HUES6 (cell line): ENCODE results near the gene PRPF19.

Experiments used
- H3K27ac ChIP-seq: 2 replicates; pipeline ENCODE4 v1.7.0; 2013; ENCODE audit warnings: low read depth, mild to moderate bottlenecking, low read length, inconsistent platforms
- H3K27me3 ChIP-seq: 2 replicates; pipeline ENCODE4 v1.6.1; 2013; ENCODE audit warnings: low read length; ENCODE audit not compliant: control insufficient read depth, insufficient read depth
- H3K36me3 ChIP-seq: 2 replicates; pipeline ENCODE4 v1.6.1; 2013; ENCODE audit warnings: low read length; ENCODE audit not compliant: control insufficient read depth, insufficient read depth
- H3K4me1 ChIP-seq: 2 replicates; pipeline ENCODE4 v1.6.1; 2013; ENCODE audit warnings: low read length; ENCODE audit not compliant: control insufficient read depth, insufficient read depth
- H3K4me3 ChIP-seq: 2 replicates; pipeline ENCODE4 v1.5.1; 2013; ENCODE audit warnings: low read depth, low read length
- H3K9ac ChIP-seq: one replicate; pipeline ENCODE4 v1.6.1; 2013; ENCODE audit warnings: mild to moderate bottlenecking, low read length
- H3K9me3 ChIP-seq: 2 replicates; pipeline ENCODE4 v1.6.1; 2013; ENCODE audit warnings: low read depth, low read length; ENCODE audit not compliant: control insufficient read depth, insufficient read depth

PRPF19 gene

DNA sequence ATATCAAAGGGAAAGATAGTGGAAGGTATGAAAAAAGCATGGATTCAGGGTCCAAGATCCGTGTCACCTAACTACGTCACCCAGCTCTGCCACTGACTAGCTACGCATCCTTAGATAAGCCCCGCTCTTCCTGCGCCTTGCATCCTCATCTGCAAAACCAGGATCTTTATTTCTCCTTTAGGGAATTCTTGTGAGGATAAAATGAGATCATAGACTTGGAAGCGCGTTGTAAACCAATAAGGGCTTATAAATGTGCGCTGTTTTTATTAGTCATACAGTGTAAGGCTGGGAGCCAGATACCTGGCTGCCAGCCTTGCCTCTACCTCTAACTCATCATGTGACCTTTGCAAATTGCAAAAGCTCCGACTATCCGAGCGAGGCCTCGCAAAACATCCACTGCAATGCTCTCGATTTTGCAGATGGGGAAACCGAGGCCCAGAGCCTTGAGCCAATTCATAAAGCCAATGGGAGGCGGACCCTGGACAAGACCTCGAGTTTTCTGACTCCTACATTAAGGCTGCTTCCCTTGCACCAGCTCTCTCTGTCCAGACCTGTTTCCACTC lies 753 bp downstream of the PRPF19 start:
- no peaks in the 10 kb centered on the region for H3K9me3 ChIP-seq
- peak overlapping the region; percentile 92 for H3K9ac ChIP-seq
- peak overlapping the region; percentile 97 for H3K4me3 ChIP-seq
- H3K4me1 ChIP-seq = peaks cover 7% of the 10 kb centered on the region
- peak overlapping the region; percentile 91 for H3K27ac ChIP-seq
- peaks cover 34% of the 10 kb centered on the region for H3K36me3 ChIP-seq
- peaks cover 26% of the 10 kb centered on the region for H3K27me3 ChIP-seq

GRCh38 chr11:60905047-60905446 lies 1.3 kb downstream of the PRPF19 start:
- H3K4me3 ChIP-seq = peak overlapping the region; percentile 97
- H3K9ac ChIP-seq = peak overlapping the region; percentile 92
- H3K9me3 ChIP-seq = no peaks in the 10 kb centered on the region
- peaks cover 7% of the 10 kb centered on the region for H3K4me1 ChIP-seq
- peaks cover 40% of the 10 kb centered on the region for H3K36me3 ChIP-seq
- H3K27ac ChIP-seq = no peak overlapping the region
- peaks cover 22% of the 10 kb centered on the region for H3K27me3 ChIP-seq

DNA sequence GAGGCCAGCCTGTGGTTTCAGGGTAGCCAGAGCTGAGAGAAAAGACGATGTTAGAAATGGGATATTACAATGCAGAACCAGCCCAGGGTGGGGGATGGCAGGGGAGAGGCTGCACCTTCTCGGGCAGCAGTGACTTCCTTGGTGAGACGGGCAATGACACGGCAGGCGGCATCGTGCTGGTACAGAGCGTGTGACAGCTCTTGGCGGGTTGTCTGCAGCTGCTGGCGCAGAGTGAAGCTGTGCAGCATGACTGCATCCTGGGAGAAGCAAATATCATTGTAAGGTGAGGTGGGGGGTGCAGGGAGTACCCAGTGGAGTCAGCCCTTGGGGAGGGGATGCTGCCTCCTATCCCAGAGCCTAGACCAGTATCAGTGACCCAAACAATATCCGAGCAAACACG lies 3.8 kb downstream of the PRPF19 start:
- Histone ChIP-seq H3K9me3 (no peaks in the 10 kb centered on the region), H3K36me3 (peaks cover 63% of the 10 kb centered on the region), H3K4me3 (no peak overlapping the region), H3K27me3 (no peaks in the 10 kb centered on the region), H3K27ac (no peak overlapping the region), H3K4me1 (peaks cover 7% of the 10 kb centered on the region), H3K9ac (no peak overlapping the region)

DNA sequence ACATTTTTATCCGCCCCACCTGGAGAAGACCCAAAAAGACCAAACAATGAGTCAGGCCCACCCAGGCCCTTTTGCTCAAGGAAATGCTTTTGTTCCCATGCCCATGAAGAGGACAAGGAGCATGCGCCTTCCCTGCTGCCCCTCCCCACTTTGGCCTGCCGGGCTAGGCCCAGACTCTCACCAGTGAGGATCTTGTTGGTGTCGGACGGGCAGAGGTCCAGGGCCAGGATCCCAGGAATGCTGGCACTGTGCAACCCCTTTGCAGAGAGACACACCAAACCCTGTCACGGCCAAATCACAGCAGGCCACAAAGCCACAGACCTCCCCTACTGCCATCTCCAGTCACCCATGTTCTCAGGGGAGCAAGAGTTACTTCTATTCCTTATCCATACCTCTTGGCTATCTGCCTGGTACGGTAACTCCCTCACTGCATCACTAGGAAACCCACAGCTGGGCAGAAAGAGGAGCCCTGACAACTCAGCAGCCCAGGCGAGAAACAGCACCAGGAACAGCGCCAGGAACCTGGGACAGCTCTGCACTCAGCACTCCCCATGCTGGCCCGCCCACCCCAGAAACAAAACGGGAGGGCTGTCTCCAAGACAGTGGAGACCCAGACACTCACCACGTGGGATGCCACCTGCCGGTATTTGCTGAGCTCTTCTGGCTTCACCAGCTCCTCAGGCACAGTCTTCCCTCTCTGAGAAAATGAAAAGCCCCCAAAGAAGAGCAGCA lies 5.5 kb downstream of the PRPF19 start:
- Histone ChIP-seq H3K4me1 (peaks cover 7% of the 10 kb centered on the region), H3K9ac (no peak overlapping the region), H3K9me3 (no peaks in the 10 kb centered on the region), H3K27ac (no peak overlapping the region), H3K36me3 (peaks cover 81% of the 10 kb centered on the region), H3K4me3 (no peak overlapping the region), H3K27me3 (no peaks in the 10 kb centered on the region)

- no peaks in the 10 kb centered on the region for H3K27me3 ChIP-seq
- H3K9ac ChIP-seq = no peak overlapping the region
- no peak overlapping the region for H3K4me3 ChIP-seq
- no peaks in the 10 kb centered on the region for H3K9me3 ChIP-seq
- H3K4me1 ChIP-seq = peaks cover 1% of the 10 kb centered on the region
- H3K36me3 ChIP-seq = peaks cover 90% of the 10 kb centered on the region
- no peak overlapping the region for H3K27ac ChIP-seq
Observed at GRCh38 chr11:60899977-60900376, 6.4 kb downstream of the PRPF19 start.

DNA sequence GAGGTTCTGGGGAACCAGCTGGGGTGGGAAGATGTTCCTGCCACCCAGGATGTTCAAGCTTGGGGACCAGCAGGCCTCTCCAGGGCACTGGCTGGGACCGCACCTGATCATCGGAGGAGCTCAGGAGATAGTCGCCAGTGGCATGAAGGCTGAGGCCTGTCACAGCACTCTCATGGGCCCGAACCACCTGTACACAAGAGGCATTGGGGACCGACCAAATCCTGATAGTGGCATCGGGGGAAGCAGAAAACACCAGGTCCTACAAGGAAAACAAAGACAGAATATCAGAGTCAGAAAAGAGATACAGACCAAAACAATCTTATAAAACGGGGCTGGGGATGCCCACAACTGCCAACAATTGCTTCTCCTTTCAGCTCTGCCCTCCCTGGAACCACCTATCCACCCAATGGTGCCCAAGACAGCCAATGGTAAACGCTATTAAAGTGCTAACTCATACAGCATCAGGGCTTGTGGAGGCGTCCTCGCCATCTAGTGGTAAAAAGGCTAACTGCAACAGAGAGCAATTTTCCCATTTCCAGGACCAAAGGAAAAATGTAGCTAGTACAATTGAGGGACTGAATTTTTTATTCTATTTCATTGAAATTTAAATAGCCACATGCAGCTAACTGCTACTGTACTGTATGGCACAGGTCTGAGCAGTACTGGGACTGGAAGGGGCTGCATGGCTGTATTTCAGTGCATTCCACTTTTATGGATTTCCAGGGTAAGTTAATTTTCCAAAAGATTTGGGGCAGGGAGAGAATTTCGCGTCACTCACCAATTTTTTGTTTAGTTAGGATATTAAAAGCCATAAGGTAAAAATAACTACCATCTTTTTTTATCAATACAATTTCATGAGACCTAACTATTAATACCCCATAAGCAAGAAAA lies 7.1 kb downstream of the PRPF19 start:
- H3K27ac ChIP-seq = 0 out of 2 replicates have a peak overlapping the region, but pooled peaks have one; percentile 11
- H3K36me3 ChIP-seq = peaks cover 97% of the 10 kb centered on the region
- H3K9ac ChIP-seq = no peak overlapping the region

DNA sequence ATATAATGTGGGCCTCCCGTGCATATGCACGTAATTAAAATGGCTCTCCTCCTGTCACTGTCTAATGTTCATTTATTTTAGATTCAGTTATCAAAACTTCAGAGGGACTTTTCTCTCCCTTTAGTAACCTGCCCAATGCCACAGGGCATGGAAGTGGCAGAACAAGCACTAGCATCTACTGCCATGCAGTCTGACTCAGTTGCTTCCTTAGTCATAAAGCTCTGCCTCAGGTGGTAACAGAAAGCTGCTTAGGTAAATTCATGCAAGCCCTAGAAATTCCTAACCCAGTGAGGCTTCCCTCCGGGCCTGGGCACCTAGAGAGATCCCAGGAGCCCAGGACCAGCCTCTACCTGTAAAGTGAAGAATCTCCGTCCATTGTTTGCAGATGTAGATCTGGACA lies 8.9 kb downstream of the PRPF19 start:
- no peak overlapping the region for H3K9ac ChIP-seq
- H3K4me1 ChIP-seq = no peaks in the 10 kb centered on the region
- H3K4me3 ChIP-seq = no peak overlapping the region
- H3K9me3 ChIP-seq = no peaks in the 10 kb centered on the region
- H3K36me3 ChIP-seq = peaks cover 96% of the 10 kb centered on the region
- no peak overlapping the region for H3K27ac ChIP-seq
- no peaks in the 10 kb centered on the region for H3K27me3 ChIP-seq

More for the DNA sequence above, 7.1 kb downstream of the PRPF19 start:
- Histone ChIP-seq H3K27me3 (no peaks in the 10 kb centered on the region), H3K9me3 (no peaks in the 10 kb centered on the region), H3K4me3 (no peak overlapping the region), H3K4me1 (no peaks in the 10 kb centered on the region)

GRCh38 chr11:60895687-60896086 lies 10.7 kb downstream of the PRPF19 start:
- Histone ChIP-seq H3K9ac (no peak overlapping the region), H3K27me3 (no peaks in the 10 kb centered on the region), H3K4me1 (no peaks in the 10 kb centered on the region), H3K9me3 (no peaks in the 10 kb centered on the region), H3K36me3 (peaks cover 96% of the 10 kb centered on the region), H3K27ac (no peak overlapping the region), H3K4me3 (no peak overlapping the region)

DNA sequence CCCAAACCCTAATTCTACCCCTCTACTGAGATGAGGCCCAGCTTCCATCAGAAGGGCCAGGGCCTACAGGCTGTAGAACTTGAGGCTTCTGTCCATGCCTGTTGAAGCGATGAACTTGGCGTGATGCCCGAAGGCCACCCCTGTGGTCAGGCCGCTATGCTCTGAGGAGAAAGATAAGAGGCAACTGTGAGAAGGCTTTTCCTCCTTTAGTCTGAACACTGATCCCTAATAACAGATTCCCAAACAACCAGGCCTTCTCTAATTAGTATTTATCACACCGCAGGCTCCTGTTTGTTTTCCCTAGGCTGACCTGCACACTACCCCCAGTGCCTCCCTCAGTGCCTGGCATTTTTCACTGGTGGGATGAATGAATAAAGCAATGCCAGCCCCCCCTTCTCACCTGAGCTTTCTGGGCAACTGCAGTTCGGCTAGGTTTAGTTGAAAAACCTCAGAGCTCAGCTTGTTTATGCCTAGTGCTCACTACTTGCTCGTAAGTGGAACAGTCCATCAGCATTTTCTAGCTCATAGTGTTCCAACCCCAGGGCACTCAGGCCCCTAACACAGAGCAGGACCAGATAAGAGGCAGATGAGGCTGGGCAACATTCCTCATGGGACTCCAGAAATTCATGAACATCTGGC lies 15.2 kb downstream of the PRPF19 start:
- H3K9me3 ChIP-seq = no peaks in the 10 kb centered on the region
- peaks cover 63% of the 10 kb centered on the region for H3K36me3 ChIP-seq
- no peak overlapping the region for H3K9ac ChIP-seq
- H3K27ac ChIP-seq = no peak overlapping the region
- no peaks in the 10 kb centered on the region for H3K4me1 ChIP-seq
- no peaks in the 10 kb centered on the region for H3K27me3 ChIP-seq
- H3K4me3 ChIP-seq = no peak overlapping the region

DNA sequence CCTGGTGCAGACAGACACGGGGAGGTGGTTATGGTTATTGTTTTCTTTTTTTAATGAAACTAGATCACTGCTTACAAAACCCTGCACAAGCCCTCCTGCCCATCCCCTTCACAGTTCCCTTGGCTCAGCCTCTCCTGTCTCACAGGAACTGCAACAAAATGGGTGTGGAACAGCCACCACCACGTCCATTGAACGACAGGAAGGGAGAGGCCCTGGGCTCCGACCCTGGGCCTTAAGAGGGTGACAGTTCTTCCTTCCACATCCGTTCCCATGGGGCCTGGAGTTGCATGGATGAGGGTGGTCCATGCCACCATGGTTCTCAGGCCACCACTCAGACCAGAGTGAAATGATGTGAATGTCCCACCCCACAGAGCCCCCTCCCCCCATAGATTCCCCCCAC lies 15.7 kb downstream of the PRPF19 start:
- Histone ChIP-seq H3K9me3 (no peaks in the 10 kb centered on the region), H3K4me1 (no peaks in the 10 kb centered on the region), H3K4me3 (no peak overlapping the region), H3K27me3 (no peaks in the 10 kb centered on the region), H3K27ac (no peak overlapping the region), H3K36me3 (peaks cover 58% of the 10 kb centered on the region), H3K9ac (no peak overlapping the region)
